Pancreas (tissue), 10 donors: ENCODE measurements around the gene CAPZB. TPM values are rescaled to one million over a fixed set of nuclear protein-coding genes. Genes with fewer than 3 reads are reported as not detected.

ENCODE experiments used
- ATAC-seq, 4 donors: fragments of 200-7000 bp; cut with Tn5 transposase; one replicate each; pipeline versions ENCODE4 v1.8.0 to v1.9.1; 2020; ENCODE audit warnings: mild to moderate bottlenecking in 4 of 4, moderate library complexity in 4 of 4
- DNase-seq, 6 donors: peaks; one replicate each; pipeline ENCODE4 v3.0.0-alpha.2; 2020
- FAIRE-seq: peaks from 2 replicates; lab custom pipeline; 2012; peaks lifted over from hg19 to GRCh38; lab: Jason Lieb, UNC
- H3K27ac ChIP-seq, 4 donors: fragments of 200-600 bp; sonication (generic); 1 replicate in 3 of 4; 2 replicates in 1 of 4; pipeline versions ENCODE4 v1.5.0 to v1.8.0; 2020
- H3K27me3 ChIP-seq, 4 donors: fragments of 200-600 bp; one replicate each; pipeline ENCODE4 v1.8.0; 2021
- H3K36me3 ChIP-seq, 3 donors: fragments of 200-600 bp; sonication (generic) in 1 of 3; one replicate each; pipeline versions ENCODE4 v1.5.0 to v1.8.0; 2020 to 2021
- H3K4me1 ChIP-seq, 3 donors: fragments of 200-600 bp; one replicate each; pipeline ENCODE4 v1.8.0; 2021
- H3K4me3 ChIP-seq, 4 donors: fragments of 200-600 bp; sonication (generic) in 2 of 4; one replicate each; pipeline versions ENCODE4 v1.5.0 to v1.8.0; 2020 to 2021
- H3K9me3 ChIP-seq, 4 donors: fragments of 200-600 bp; one replicate each; pipeline ENCODE4 v1.8.0; 2021
- CTCF ChIP-seq, 4 donors: fragments of 200-600 bp; sonication (generic) in 3 of 4; IDR thresholded peaks; one replicate each; pipeline versions ENCODE4 v1.5.0 to v1.8.0; 2021; ENCODE audit warnings: antibody characterized with exemption in 4 of 4
- WGBS, 2 donors: extraction: QIAGEN DNeasy Blood & Tissue Kit; methylation state at CpG; one replicate each; pipeline ENCODE4 v1.1.7; 2013; 5-methylcytosine and 5-hydroxymethylcytosine counted together
- intact Hi-C, 3 donors: fragments of 100-400 bp; cut with DNase I; formaldehyde crosslinking; loops; one replicate each; pipeline versions ENCODE4 v1.11.1 to v1.14.2; 2022
- polyA plus RNA-seq, 2 donors: library from polyadenylated mRNA; stranded (reverse); fragments of 200-250 nt; gene quantifications; one replicate each; pipeline ENCODE4 v1.2.3, GENCODE V29; 2013
- total RNA-seq, 6 donors: library from RNA; stranded (reverse); fragmentation: NEBNext Ultra II Directional in 4 of 6; extraction: Animal tissue kit (Norgen Biotek cat#: 25700) in 4 of 6; gene quantifications; one replicate each; pipeline versions ENCODE4 v1.2.1 to v1.2.4, GENCODE V29; 2021 to 2023
- donor health status: healthy with polysubstance abuse.
- donor health status: DM: no; HTN: no; CAD: no; lungs with moderate emphysema.
- donor health status: DM: no; HTN: no; CAD: no.
- donor health status: control.
- donor health status: control.
- donor health status: Bipolar disorder and iron deficiency.
- donor health status: DM: yes; HTN: yes; CAD: no.
- donor health status: DM: no; HTN: no; CAD: no.
- donor health status: DM: no; HTN: no; CAD: no.
- donor health status: DM: yes; HTN: yes; CAD: no.

CAPZB gene
- total and polyA plus RNA-seq, 8 donors, result 43.2 to 124 (median 74.9) TPM

- DNase-seq (no peak), FAIRE-seq (no peak), ATAC-seq (no peak)
- Histone ChIP-seq H3K4me3 (no peak overlapping the region), H3K27me3 (no peaks in the 10 kb centered on the region), H3K36me3 (peaks cover 0 to 35% (median 0%) of the 10 kb centered on the region in 3 donors), H3K9me3 (no peaks in the 10 kb centered on the region), H3K27ac (no peak overlapping the region), H3K4me1 (no peaks in the 10 kb centered on the region)
- no peak for TF ChIP-seq CTCF (IDR thresholded peaks at IDR 0.05)
- intact Hi-C loops, result no loop called here
- WGBS, 2 donors, result 95 to 96% methylated on average over 5 of the region's 5 CpGs
These were observed 155.7 kb downstream of the CAPZB start for GRCh38 chr1:19329611-19330010.

- ATAC-seq (no peak), DNase-seq (no peak), FAIRE-seq (no peak)
- H3K4me3 ChIP-seq, result no peak overlapping the region
- H3K9me3 ChIP-seq, result no peaks in the 10 kb centered on the region
- no peak overlapping the region for H3K27ac ChIP-seq
- TF ChIP-seq CTCF (IDR thresholded peaks at IDR 0.05), result no peak
- 89 to 94% methylated on average over 13 of the region's 13 CpGs for WGBS, 2 donors
- H3K4me1 ChIP-seq, result no peaks in the 10 kb centered on the region
- no peaks in the 10 kb centered on the region for H3K27me3 ChIP-seq
- peaks cover 0 to 40% (median 3%) of the 10 kb centered on the region in 3 donors for H3K36me3 ChIP-seq
- intact Hi-C loops, result no loop called here
These were observed 156.2 kb downstream of the CAPZB start for GRCh38 chr1:19329188-19329587.

- Histone ChIP-seq H3K9me3 (no peaks in the 10 kb centered on the region), H3K4me1 (no peaks in the 10 kb centered on the region), H3K27me3 (no peaks in the 10 kb centered on the region), H3K36me3 (peaks cover 0 to 46% (median 3%) of the 10 kb centered on the region in 3 donors), H3K27ac (no peak overlapping the region), H3K4me3 (no peak overlapping the region)
- no peak for TF ChIP-seq CTCF (IDR thresholded peaks at IDR 0.05)
- ATAC-seq (no peak), FAIRE-seq (no peak), DNase-seq (no peak)
- intact Hi-C loops, result no loop called here
- WGBS, 2 donors, result 95 to 98% methylated on average over 18 of the region's 18 CpGs
These were observed 156.9 kb downstream of the CAPZB start for GRCh38 chr1:19328486-19328885.

- intact Hi-C loops, result no loop called here
- no peak overlapping the region for H3K4me3 ChIP-seq
- DNase-seq (no peak), ATAC-seq (no peak), FAIRE-seq (no peak)
- WGBS, 2 donors, result 89 to 93% methylated on average over 9 of the region's 9 CpGs
- H3K27ac ChIP-seq, result no peak overlapping the region
- TF ChIP-seq CTCF (IDR thresholded peaks at IDR 0.05), result no peak
- H3K36me3 ChIP-seq, result peaks cover 0 to 46% (median 3%) of the 10 kb centered on the region in 3 donors
- no peaks in the 10 kb centered on the region for H3K4me1 ChIP-seq
- no peaks in the 10 kb centered on the region for H3K9me3 ChIP-seq
- H3K27me3 ChIP-seq, result no peaks in the 10 kb centered on the region
These were observed 157.6 kb downstream of the CAPZB start for GRCh38 chr1:19327736-19328135.

GRCh38 chr1:19327301-19327700 lies 158.0 kb downstream of the CAPZB start:
- H3K36me3 ChIP-seq, result peaks cover 0 to 46% (median 3%) of the 10 kb centered on the region in 3 donors
- no peak overlapping the region for H3K4me3 ChIP-seq
- H3K9me3 ChIP-seq, result no peaks in the 10 kb centered on the region
- no peak overlapping the region for H3K27ac ChIP-seq
- DNase-seq (no peak), ATAC-seq (no peak), FAIRE-seq (no peak)
- TF ChIP-seq CTCF (IDR thresholded peaks at IDR 0.05), result no peak
- H3K4me1 ChIP-seq, result no peaks in the 10 kb centered on the region
- intact Hi-C loops, result no loop called here
- 88 to 92% methylated on average over 16 of the region's 16 CpGs for WGBS, 2 donors
- H3K27me3 ChIP-seq, result no peaks in the 10 kb centered on the region
